ENCODE measurements around the gene SFSWAP.

DNA sequence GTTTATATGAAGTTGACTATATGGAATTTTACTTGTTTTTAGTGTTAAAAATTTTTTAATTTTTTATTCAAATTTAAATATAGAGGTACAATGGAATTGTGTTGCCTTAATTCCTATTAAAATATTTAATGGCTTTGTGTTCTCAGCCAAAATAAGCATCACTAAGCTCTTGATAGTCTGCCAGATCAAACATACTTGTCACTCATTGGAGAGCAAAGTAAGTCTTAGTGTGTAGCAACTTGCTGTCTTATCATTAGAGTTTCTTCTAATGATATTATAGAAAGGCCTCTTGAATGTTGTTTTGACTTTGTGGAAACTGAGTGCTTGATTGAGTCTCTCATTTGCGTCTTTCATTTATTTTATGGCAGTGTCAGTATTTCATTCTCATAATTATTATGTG is 10.7 kb downstream of the SFSWAP start:
- TF ChIP-seq, protein P1, sequence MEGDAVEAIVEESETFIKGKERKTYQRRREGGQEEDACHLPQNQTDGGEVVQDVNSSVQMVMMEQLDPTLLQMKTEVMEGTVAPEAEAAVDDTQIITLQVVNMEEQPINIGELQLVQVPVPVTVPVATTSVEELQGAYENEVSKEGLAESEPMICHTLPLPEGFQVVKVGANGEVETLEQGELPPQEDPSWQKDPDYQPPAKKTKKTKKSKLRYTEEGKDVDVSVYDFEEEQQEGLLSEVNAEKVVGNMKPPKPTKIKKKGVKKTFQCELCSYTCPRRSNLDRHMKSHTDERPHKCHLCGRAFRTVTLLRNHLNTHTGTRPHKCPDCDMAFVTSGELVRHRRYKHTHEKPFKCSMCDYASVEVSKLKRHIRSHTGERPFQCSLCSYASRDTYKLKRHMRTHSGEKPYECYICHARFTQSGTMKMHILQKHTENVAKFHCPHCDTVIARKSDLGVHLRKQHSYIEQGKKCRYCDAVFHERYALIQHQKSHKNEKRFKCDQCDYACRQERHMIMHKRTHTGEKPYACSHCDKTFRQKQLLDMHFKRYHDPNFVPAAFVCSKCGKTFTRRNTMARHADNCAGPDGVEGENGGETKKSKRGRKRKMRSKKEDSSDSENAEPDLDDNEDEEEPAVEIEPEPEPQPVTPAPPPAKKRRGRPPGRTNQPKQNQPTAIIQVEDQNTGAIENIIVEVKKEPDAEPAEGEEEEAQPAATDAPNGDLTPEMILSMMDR (IDR thresholded peaks at IDR 0.05): no peak
- no peak for TF ChIP-seq POLR2A (IDR thresholded peaks at IDR 0.05)
- TF ChIP-seq EP300 (IDR thresholded peaks at IDR 0.05): no peak

Measured in sigmoid colon (tissue), 4 donors.